HG02610 (cell line): ENCODE data around the gene GRIP2.

ENCODE experiments used
- ATAC-seq: cut with Tn5 transposase; IDR thresholded peaks from one replicate; pipeline ENCODE4 v1.9.1; 2021; ENCODE audit warnings: mild to moderate bottlenecking, moderate library complexity; ENCODE audit not compliant: unreplicated experiment

GRIP2 gene

GRCh38 chr3:14539742-14540491 is at the start of gene GRIP2:
Gene GRIP2, minus strand, starts transcription at chr3:14540342. Its CDS starts 34 bp downstream, at chr3:14540308.
- no peak for ATAC-seq

- no peak for ATAC-seq
Observed at GRCh38 chr3:14588425-14589112, 48.4 kb upstream of the GRIP2 start.

- no peak for ATAC-seq
Observed at GRCh38 chr3:14587740-14588360, 47.7 kb upstream of the GRIP2 start.

- ATAC-seq, result no peak
Observed at GRCh38 chr3:14586611-14587010, 46.5 kb upstream of the GRIP2 start.

- no peak for ATAC-seq
Observed at GRCh38 chr3:14583548-14584091, 43.5 kb upstream of the GRIP2 start.

GRCh38 chr3:14582045-14582410 is 41.9 kb upstream of the GRIP2 start:
- ATAC-seq, result no peak

- no peak for ATAC-seq
Observed at GRCh38 chr3:14581334-14582044, 41.3 kb upstream of the GRIP2 start.

GRCh38 chr3:14577897-14578296 is 37.8 kb upstream of the GRIP2 start:
- ATAC-seq, result no peak

- ATAC-seq, result no peak
Observed at GRCh38 chr3:14576163-14576562, 36.0 kb upstream of the GRIP2 start.

GRCh38 chr3:14574183-14574582 is 34.0 kb upstream of the GRIP2 start:
- ATAC-seq, result no peak

- no peak for ATAC-seq
Observed at GRCh38 chr3:14573706-14574105, 33.6 kb upstream of the GRIP2 start.

- no peak for ATAC-seq
Observed at GRCh38 chr3:14570864-14571263, 30.7 kb upstream of the GRIP2 start.

- ATAC-seq, result no peak
Observed at GRCh38 chr3:14570089-14570488, 29.9 kb upstream of the GRIP2 start.

GRCh38 chr3:14569474-14570000 is 29.4 kb upstream of the GRIP2 start:
- no peak for ATAC-seq

GRCh38 chr3:14568269-14568668 is 28.1 kb upstream of the GRIP2 start:
- ATAC-seq, result no peak

GRCh38 chr3:14566812-14567211 is 26.7 kb upstream of the GRIP2 start:
- no peak for ATAC-seq

- ATAC-seq, result no peak
Observed at GRCh38 chr3:14565868-14566588, 25.9 kb upstream of the GRIP2 start.

GRCh38 chr3:14564741-14565140 is 24.6 kb upstream of the GRIP2 start:
- ATAC-seq, result no peak

GRCh38 chr3:14563946-14564539 is 23.9 kb upstream of the GRIP2 start:
- no peak for ATAC-seq
